ENCODE measurements around the gene PLAC9.

- TF ChIP-seq CTCF (IDR thresholded peaks at IDR 0.05; ENCODE audit: low read length) (no peak), EZH2 (optimal IDR thresholded peaks at IDR 0.05; ENCODE audit: low read depth, low read length) (no peak)
Measured at GRCh38 chr10:80164596-80164995, 32.1 kb downstream of the PLAC9 start.

All from MM.1S (cell line).